Fibroblast of villous mesenchyme (primary cell): Measurements from ENCODE around the gene SFN. TPM values are rescaled to one million over a fixed set of nuclear protein-coding genes. Genes with fewer than 3 reads are reported as not detected.

Source experiments
- DNase-seq: peaks from one replicate; pipeline ENCODE4 v3.0.0-alpha.2; 2010; ENCODE audit warnings: low read depth
- H3K4me3 ChIP-seq: 2 replicates; pipeline ENCODE4 v1.5.1; 2011; ENCODE audit warnings: low read depth, mild to moderate bottlenecking, low read length
- total RNA-seq: library from RNA; depleted of rRNA; stranded (reverse); fragments of >200 nt; gene quantifications from 2 replicates; pipeline ENCODE4 v1.2.3, GENCODE V29; 2012
- TF ChIP-seq, protein P1 (sequence below): IDR thresholded peaks from 2 replicates; pipeline ENCODE4 v1.5.1; 2012; ENCODE audit warnings: low read depth, mild to moderate bottlenecking, low read length; ENCODE audit not compliant: insufficient read depth

The SFN gene
- total RNA-seq, 1 donor, result 0.43 TPM

DNA sequence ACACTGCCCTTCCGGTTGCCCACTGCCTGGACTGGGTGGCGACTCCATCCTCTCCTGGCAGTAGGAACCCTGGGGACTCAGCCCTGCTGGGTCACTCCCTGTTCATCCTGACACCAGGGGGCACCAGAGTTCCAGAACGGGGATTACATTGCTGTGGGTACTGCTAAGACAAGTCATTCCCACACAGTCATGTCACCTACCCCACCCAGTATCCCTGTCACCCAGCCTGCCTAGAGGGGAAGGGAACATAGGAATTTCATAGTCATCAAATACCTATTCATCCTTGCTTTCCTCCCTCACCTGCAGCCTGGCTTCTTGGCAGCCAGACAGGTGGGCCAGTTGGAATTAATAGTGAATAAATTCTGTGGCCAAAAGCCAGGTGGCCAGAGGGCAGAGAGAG is 9.8 kb upstream of the SFN start:
- peak; percentile 79 for DNase-seq
- H3K4me3 ChIP-seq, result no peak overlapping the region
- TF ChIP-seq, protein P1, sequence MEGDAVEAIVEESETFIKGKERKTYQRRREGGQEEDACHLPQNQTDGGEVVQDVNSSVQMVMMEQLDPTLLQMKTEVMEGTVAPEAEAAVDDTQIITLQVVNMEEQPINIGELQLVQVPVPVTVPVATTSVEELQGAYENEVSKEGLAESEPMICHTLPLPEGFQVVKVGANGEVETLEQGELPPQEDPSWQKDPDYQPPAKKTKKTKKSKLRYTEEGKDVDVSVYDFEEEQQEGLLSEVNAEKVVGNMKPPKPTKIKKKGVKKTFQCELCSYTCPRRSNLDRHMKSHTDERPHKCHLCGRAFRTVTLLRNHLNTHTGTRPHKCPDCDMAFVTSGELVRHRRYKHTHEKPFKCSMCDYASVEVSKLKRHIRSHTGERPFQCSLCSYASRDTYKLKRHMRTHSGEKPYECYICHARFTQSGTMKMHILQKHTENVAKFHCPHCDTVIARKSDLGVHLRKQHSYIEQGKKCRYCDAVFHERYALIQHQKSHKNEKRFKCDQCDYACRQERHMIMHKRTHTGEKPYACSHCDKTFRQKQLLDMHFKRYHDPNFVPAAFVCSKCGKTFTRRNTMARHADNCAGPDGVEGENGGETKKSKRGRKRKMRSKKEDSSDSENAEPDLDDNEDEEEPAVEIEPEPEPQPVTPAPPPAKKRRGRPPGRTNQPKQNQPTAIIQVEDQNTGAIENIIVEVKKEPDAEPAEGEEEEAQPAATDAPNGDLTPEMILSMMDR, result peak; percentile 91

- H3K4me3 ChIP-seq, result no peak overlapping the region
- TF ChIP-seq, protein P1, result no peak
- DNase-seq, result no peak
These were observed 9.3 kb upstream of the SFN start for GRCh38 chr1:26853600-26853999.

DNA sequence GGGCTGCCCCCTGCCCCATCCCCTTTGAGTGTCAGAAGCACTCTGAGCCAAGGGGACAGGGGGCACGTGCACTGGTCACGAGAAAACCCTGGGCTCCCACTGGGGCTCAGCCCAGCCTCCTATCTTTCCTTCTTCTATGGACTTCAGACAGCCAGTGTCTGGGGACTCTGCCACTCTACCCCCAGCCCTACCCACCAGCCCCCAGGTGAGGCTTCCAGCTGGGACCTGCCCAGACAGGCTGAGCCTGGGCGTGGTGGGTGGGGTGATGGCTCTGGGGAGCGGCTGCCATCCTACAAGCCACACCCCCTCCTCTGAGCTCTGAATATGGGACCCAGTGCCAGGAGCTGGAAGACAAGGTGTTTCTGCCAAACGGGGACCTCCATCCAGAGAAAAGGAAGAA is 8.0 kb upstream of the SFN start:
- no peak overlapping the region for H3K4me3 ChIP-seq
- TF ChIP-seq, protein P1, result no peak
- no peak for DNase-seq

DNA sequence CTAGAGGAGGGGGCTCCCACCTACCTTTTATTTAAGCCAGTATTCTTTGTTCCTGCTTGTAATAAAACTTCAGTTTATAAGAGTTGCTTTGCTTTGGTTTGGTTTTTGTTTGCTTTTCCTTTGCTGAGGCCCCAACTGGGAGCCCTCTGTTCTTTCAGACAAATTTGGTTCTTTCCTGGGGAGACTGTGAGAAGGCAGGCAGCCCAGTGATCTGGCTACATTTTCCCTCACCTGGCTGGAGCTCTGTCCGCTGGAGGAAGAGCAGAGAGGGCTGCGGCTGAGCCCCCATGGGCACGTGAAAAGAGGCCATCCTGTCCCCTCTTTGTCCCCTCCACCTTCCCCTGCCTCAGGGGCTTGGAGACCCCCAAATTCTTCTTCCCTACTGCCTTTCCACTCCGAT is 7.3 kb upstream of the SFN start:
- no peak for DNase-seq
- H3K4me3 ChIP-seq, result no peak overlapping the region
- TF ChIP-seq, protein P1, result no peak

GRCh38 chr1:26856181-26856580 is 6.8 kb upstream of the SFN start:
- DNase-seq, result no peak
- TF ChIP-seq, protein P1, result no peak
- no peak overlapping the region for H3K4me3 ChIP-seq

DNA sequence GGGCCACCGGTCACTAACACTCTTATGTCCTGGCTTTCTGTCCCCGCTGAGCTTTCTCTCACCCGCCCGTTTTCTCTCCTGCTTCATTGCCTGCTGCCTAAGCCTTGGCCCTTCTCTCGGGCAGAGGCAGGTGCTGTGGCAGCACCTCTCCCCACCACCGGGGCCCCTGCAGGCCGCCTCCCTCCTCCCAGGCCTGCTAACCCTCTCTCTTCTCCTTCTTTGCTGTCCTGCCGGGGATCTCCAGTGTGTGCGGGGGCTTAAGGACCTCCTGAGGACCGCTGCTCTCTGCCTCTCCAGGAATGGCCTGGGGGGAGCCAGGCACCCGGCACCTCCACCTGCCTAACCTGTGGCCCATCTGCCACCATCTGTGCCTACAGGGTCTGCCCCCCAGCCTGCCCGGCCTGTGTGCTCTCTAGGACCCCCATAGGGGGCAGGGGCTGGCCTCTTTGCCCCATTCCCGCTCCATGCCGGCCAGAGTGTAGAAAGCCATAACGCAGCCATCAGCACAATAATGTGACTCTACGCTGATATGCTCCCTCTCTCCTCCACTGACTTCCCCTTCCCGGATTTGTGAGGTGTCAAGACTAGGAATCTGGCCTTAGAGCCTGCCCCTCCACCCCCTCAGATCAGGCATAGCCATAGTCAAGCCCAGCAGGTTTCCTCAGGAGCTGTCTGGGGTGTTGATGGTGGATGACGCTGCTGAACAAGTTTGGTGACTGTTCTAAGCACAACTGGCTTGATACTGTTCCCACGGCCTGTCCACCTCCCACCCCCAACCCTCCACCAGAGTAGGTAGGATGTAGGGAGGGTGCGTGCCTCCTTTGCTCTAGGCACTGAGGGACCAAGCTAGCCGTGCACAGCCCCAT is 6.1 kb upstream of the SFN start:
- TF ChIP-seq, protein P1, result no peak
- no peak overlapping the region for H3K4me3 ChIP-seq
- DNase-seq, result no peak
